Testis (tissue), 2 donors: Measurements from ENCODE around the gene HUS1B.

Experiments used
- POLR2A ChIP-seq: fragments of 450-650 bp; IDR thresholded peaks from one replicate; pipeline ENCODE4 v1.6.1; 2017; ENCODE audit warnings: antibody characterized with exemption, mild to moderate bottlenecking, moderate library complexity
- TF ChIP-seq, protein P1 (sequence below), 3 experiments: fragments of 450-650 bp in 2 of 3; fragments of 200-600 bp in 1 of 3; sonication (generic) in 1 of 3; IDR thresholded peaks; one replicate each; pipeline ENCODE4 v1.5.1; 2016 to 2019; ENCODE audit warnings: antibody characterized with exemption in 3 of 3, mild to moderate bottlenecking in 2 of 3, moderate library complexity in 1 of 3

DNA sequence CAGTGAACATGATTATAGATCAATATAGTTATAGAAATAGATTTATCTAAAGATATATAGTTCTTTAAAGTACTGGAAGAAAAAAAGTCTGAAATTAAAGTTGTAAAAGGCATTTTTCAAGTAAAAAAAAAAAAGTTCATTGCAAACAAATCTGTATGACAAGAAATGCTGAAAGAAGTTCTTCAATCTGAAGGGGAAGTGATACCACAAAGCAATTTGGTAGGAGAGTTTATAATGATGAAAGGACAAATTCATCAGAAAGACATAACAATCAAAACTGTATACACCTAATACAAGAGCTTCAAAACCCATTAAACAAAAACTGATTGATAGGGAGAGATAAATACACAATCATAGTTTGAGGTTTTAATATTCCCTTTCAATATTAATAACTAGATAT, 14.1 kb downstream of the HUS1B start:
- TF ChIP-seq, protein P1, sequence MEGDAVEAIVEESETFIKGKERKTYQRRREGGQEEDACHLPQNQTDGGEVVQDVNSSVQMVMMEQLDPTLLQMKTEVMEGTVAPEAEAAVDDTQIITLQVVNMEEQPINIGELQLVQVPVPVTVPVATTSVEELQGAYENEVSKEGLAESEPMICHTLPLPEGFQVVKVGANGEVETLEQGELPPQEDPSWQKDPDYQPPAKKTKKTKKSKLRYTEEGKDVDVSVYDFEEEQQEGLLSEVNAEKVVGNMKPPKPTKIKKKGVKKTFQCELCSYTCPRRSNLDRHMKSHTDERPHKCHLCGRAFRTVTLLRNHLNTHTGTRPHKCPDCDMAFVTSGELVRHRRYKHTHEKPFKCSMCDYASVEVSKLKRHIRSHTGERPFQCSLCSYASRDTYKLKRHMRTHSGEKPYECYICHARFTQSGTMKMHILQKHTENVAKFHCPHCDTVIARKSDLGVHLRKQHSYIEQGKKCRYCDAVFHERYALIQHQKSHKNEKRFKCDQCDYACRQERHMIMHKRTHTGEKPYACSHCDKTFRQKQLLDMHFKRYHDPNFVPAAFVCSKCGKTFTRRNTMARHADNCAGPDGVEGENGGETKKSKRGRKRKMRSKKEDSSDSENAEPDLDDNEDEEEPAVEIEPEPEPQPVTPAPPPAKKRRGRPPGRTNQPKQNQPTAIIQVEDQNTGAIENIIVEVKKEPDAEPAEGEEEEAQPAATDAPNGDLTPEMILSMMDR (IDR thresholded peaks at IDR 0.05) = no peak
- TF ChIP-seq POLR2A = no peak
